Measurements from ENCODE around the gene EDA2R.

DNA sequence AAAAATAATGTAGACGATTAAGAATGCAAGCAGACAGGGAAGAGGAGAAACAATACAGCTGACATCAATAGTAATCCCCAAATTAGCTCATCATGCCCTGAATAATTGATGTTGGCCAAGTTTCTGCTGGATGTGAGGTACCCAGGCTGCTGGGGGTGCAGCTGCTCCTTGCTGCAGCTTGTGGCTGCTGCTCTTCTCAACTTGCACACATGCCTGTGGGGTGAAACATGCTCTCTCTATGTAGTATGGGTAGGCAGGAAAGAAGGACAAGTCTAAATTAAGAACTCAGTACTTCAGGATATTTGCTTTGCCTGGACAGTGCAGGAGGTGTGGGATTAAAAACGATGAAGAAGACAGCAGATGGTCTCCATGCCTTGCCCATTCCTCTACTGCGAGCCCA, 16.7 kb downstream of the EDA2R start:
- TF ChIP-seq, protein P1, sequence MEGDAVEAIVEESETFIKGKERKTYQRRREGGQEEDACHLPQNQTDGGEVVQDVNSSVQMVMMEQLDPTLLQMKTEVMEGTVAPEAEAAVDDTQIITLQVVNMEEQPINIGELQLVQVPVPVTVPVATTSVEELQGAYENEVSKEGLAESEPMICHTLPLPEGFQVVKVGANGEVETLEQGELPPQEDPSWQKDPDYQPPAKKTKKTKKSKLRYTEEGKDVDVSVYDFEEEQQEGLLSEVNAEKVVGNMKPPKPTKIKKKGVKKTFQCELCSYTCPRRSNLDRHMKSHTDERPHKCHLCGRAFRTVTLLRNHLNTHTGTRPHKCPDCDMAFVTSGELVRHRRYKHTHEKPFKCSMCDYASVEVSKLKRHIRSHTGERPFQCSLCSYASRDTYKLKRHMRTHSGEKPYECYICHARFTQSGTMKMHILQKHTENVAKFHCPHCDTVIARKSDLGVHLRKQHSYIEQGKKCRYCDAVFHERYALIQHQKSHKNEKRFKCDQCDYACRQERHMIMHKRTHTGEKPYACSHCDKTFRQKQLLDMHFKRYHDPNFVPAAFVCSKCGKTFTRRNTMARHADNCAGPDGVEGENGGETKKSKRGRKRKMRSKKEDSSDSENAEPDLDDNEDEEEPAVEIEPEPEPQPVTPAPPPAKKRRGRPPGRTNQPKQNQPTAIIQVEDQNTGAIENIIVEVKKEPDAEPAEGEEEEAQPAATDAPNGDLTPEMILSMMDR (IDR thresholded peaks at IDR 0.05), result no peak
- TF ChIP-seq POLR2A (IDR thresholded peaks at IDR 0.05; ENCODE audit: low read depth), result no peak
